ENCODE measurements around the gene LRTM2.

- TF ChIP-seq CTCF (IDR thresholded peaks at IDR 0.05) (no peak), POLR2A (IDR thresholded peaks at IDR 0.05) (no peak)
Observed at GRCh38 chr12:1822699-1823098, 2.3 kb downstream of the LRTM2 start.
